Neural progenitor cell (in vitro differentiated cells): Measurements from ENCODE around the gene PIAS2. TPM values are rescaled to one million over a fixed set of nuclear protein-coding genes. Genes with fewer than 3 reads are reported as not detected.

Experiments used
- DNase-seq: peaks from one replicate; pipeline ENCODE4 v3.0.0-alpha.2; 2016; ENCODE audit warnings: low spot score
- H2AFZ ChIP-seq: fragments of 200-600 bp; sonication (generic); replicated peaks from 2 replicates; pipeline ENCODE4 v1.6.1; 2016; ENCODE audit warnings: antibody characterized with exemption
- H3F3A ChIP-seq: fragments of 200-600 bp; sonication (generic); 2 replicates; pipeline ENCODE4 v1.6.1; 2016; ENCODE audit warnings: antibody characterized with exemption, low read depth
- H3K27ac ChIP-seq: fragments of 200-600 bp; sonication (generic); 2 replicates; pipeline ENCODE4 v1.5.1; 2016; ENCODE audit warnings: mild to moderate bottlenecking
- H3K27me3 ChIP-seq: fragments of 200-600 bp; sonication (generic); 2 replicates; pipeline ENCODE4 v1.6.1; 2016; ENCODE audit warnings: mild to moderate bottlenecking, moderate library complexity
- H3K36me3 ChIP-seq: fragments of 200-600 bp; sonication (generic); 2 replicates; pipeline ENCODE4 v1.5.1; 2016
- H3K4me1 ChIP-seq: fragments of 200-600 bp; sonication (generic); 2 replicates; pipeline ENCODE4 v1.6.1; 2016; ENCODE audit warnings: mixed run types
- H3K4me2 ChIP-seq: fragments of 200-600 bp; sonication (generic); 2 replicates; pipeline ENCODE4 v1.6.1; 2016
- H3K4me3 ChIP-seq: fragments of 200-600 bp; sonication (generic); 2 replicates; pipeline ENCODE4 v1.5.1; 2016
- H3K79me2 ChIP-seq: fragments of 200-600 bp; sonication (generic); 2 replicates; pipeline ENCODE4 v1.6.1; 2016; ENCODE audit warnings: low read depth
- H3K9ac ChIP-seq: fragments of 200-600 bp; sonication (generic); 2 replicates; pipeline ENCODE4 v1.6.1; 2016
- H3K9me3 ChIP-seq: fragments of 200-600 bp; sonication (generic); 2 replicates; pipeline ENCODE4 v1.5.1; 2016; ENCODE audit warnings: low read depth
- H4K20me1 ChIP-seq: fragments of 200-600 bp; sonication (generic); 2 replicates; pipeline ENCODE4 v1.6.1; 2016; ENCODE audit warnings: low read depth
- H3K27ac Mint-ChIP-seq: 3 replicates; pipeline ENCODE4 v1.8.0; 2021; ENCODE audit warnings: mixed read lengths
- H3K27me3 Mint-ChIP-seq: 2 replicates; pipeline ENCODE4 v1.8.0; 2022; ENCODE audit warnings: low read depth, mild to moderate bottlenecking, inconsistent platforms, moderate library complexity, mixed read lengths; ENCODE audit not compliant: insufficient read depth
- H3K36me3 Mint-ChIP-seq: 3 replicates; pipeline ENCODE4 v1.8.0; 2021; ENCODE audit warnings: mixed read lengths
- H3K4me1 Mint-ChIP-seq: 3 replicates; pipeline ENCODE4 v1.8.0; 2021; ENCODE audit warnings: mixed read lengths
- H3K4me3 Mint-ChIP-seq: 3 replicates; pipeline ENCODE4 v1.8.0; 2021; ENCODE audit warnings: mild to moderate bottlenecking, moderate library complexity, mixed read lengths
- H3K9me3 Mint-ChIP-seq: 3 replicates; pipeline ENCODE4 v1.8.0; 2020; ENCODE audit warnings: mixed read lengths
- EZH2 ChIP-seq: fragments of 200-600 bp; sonication (generic); IDR thresholded peaks from 2 replicates; pipeline ENCODE4 v1.6.1; 2017; ENCODE audit warnings: antibody characterized with exemption, mild to moderate bottlenecking, moderate library complexity
- EZH2phosphoT487 ChIP-seq: fragments of 200-600 bp; sonication (generic); IDR thresholded peaks from 2 replicates; pipeline ENCODE4 v1.6.1; 2017; ENCODE audit warnings: antibody characterized with exemption
- total RNA-seq: library from RNA; depleted of rRNA; stranded (reverse); fragments of >200 nt; gene quantifications from 2 replicates; pipeline ENCODE4 v1.2.3, GENCODE V29; 2015; ENCODE audit warnings: low replicate concordance
- TF ChIP-seq, protein P1 (sequence below): fragments of 200-600 bp; sonication (generic); IDR thresholded peaks from 2 replicates; pipeline ENCODE4 v1.5.1; 2017; ENCODE audit warnings: antibody characterized with exemption, mild to moderate bottlenecking

PIAS2 gene
- total RNA-seq, 1 donor from 2014 or later, result 39.4 TPM

DNA sequence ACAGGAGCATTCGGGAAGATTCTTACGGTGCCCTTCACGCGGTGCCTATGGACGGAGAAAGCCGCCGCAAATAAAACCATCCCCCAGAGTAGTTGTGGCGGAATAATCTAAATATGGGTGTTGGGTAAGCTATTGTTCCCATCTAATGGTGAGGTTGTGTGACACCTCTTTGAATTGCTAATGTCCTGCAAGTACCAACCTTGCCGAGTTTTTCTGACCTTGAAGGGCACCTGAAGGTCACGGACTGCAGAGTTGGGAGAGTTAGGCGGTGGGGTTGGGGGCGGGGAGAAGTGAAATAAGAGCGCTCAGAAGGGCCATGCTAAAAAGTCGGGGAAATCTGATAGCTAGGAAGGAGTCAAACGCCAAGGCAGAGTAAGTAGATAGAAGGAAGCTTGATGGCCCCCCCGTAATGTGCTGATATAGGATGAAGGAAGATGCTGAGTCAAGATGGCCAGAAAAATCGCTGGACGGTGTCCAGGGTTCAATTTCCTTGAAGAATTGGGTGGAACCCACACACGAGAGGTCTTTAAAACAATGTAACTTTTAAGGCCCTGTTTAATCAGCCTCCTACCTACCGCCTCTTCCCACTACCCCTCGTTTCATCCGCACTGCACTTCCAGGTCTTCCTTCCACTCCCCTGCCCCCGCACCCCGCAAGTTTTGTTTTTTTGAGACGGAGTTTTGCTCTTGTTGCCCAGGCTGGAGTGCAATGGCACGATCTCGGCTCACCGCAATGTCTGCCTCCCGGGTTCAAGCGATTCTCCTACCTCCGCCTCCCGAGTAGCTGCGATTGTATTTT lies 695 bp upstream of the PIAS2 start:
- Mint-ChIP-seq H3K27me3 (peaks cover 6% of the 10 kb centered on the region), H3K4me3 (peak overlapping the region; percentile 90), H3K4me1 (peaks cover 41% of the 10 kb centered on the region), H3K36me3 (peaks cover 2% of the 10 kb centered on the region), H3K9me3 (no peaks in the 10 kb centered on the region), H3K27ac (peak overlapping the region; percentile 47)
- peak overlapping the region; percentile 99 for H2AFZ ChIP-seq
- H3K4me1 ChIP-seq, result peaks cover 27% of the 10 kb centered on the region
- no peaks in the 10 kb centered on the region for H3K27me3 ChIP-seq
- H3K4me3 ChIP-seq, result peak overlapping the region; percentile 85
- H3K9me3 ChIP-seq, result no peaks in the 10 kb centered on the region
- H4K20me1 ChIP-seq, result peaks cover 34% of the 10 kb centered on the region
- no peak overlapping the region for H3K27ac ChIP-seq
- no peak overlapping the region for H3K9ac ChIP-seq
- TF ChIP-seq EZH2phosphoT487 (no peak), EZH2 (peak; percentile 34)
- TF ChIP-seq, protein P1, sequence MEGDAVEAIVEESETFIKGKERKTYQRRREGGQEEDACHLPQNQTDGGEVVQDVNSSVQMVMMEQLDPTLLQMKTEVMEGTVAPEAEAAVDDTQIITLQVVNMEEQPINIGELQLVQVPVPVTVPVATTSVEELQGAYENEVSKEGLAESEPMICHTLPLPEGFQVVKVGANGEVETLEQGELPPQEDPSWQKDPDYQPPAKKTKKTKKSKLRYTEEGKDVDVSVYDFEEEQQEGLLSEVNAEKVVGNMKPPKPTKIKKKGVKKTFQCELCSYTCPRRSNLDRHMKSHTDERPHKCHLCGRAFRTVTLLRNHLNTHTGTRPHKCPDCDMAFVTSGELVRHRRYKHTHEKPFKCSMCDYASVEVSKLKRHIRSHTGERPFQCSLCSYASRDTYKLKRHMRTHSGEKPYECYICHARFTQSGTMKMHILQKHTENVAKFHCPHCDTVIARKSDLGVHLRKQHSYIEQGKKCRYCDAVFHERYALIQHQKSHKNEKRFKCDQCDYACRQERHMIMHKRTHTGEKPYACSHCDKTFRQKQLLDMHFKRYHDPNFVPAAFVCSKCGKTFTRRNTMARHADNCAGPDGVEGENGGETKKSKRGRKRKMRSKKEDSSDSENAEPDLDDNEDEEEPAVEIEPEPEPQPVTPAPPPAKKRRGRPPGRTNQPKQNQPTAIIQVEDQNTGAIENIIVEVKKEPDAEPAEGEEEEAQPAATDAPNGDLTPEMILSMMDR, result no peak
- DNase-seq, result peak; percentile 48
- peaks cover 13% of the 10 kb centered on the region for H3F3A ChIP-seq
- H3K79me2 ChIP-seq, result peaks cover 39% of the 10 kb centered on the region
- H3K36me3 ChIP-seq, result no peaks in the 10 kb centered on the region
- peak overlapping the region; percentile 92 for H3K4me2 ChIP-seq

DNA sequence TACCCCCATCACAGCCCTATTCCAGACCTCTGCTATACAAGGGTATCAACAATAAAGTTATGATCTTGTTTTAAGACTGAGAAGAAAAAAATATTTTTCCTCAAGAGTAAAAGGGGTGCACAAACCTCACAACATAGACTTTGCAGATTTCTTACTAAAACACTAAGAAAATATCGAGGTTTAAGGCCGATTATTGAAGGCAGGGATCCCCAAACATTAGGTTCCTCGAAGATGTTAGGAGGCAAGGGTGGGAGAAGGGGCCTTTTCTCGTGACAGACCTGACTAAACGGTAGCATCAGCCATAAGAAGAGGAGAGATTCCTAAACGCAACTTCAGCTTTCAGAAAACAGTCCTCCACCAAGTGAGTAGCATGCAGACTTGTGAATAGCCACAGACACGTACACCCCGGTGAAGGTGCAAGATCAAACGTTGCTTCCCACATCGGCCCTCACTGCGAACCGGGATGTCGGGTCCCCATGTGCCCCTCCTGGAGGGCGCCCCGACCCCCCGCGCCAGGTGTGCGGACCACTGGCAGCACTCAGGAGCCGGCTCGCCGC lies 678 bp downstream of the PIAS2 start:
- H3K4me1 ChIP-seq, result peaks cover 27% of the 10 kb centered on the region
- H3K4me1 Mint-ChIP-seq, result peaks cover 41% of the 10 kb centered on the region
- H3K4me3 ChIP-seq, result peak overlapping the region; percentile 85
- H3K4me3 Mint-ChIP-seq, result peak overlapping the region; percentile 96
- no peak overlapping the region for H3K9ac ChIP-seq
- H3K9me3 Mint-ChIP-seq, result no peaks in the 10 kb centered on the region
- TF ChIP-seq, protein P1, result no peak
- no peak for TF ChIP-seq EZH2phosphoT487
- H3K9me3 ChIP-seq, result no peaks in the 10 kb centered on the region
- peaks cover 13% of the 10 kb centered on the region for H3F3A ChIP-seq
- H3K36me3 ChIP-seq, result no peaks in the 10 kb centered on the region
- peak overlapping the region; percentile 86 for H2AFZ ChIP-seq
- peak overlapping the region; percentile 92 for H3K4me2 ChIP-seq
- H3K27ac ChIP-seq, result no peak overlapping the region
- peak overlapping the region; percentile 93 for H3K27ac Mint-ChIP-seq
- H3K27me3 Mint-ChIP-seq, result peaks cover 6% of the 10 kb centered on the region
- DNase-seq, result no peak
- H3K36me3 Mint-ChIP-seq, result peaks cover 2% of the 10 kb centered on the region
- no peaks in the 10 kb centered on the region for H3K27me3 ChIP-seq
- H4K20me1 ChIP-seq, result peaks cover 39% of the 10 kb centered on the region
- peaks cover 52% of the 10 kb centered on the region for H3K79me2 ChIP-seq

DNA sequence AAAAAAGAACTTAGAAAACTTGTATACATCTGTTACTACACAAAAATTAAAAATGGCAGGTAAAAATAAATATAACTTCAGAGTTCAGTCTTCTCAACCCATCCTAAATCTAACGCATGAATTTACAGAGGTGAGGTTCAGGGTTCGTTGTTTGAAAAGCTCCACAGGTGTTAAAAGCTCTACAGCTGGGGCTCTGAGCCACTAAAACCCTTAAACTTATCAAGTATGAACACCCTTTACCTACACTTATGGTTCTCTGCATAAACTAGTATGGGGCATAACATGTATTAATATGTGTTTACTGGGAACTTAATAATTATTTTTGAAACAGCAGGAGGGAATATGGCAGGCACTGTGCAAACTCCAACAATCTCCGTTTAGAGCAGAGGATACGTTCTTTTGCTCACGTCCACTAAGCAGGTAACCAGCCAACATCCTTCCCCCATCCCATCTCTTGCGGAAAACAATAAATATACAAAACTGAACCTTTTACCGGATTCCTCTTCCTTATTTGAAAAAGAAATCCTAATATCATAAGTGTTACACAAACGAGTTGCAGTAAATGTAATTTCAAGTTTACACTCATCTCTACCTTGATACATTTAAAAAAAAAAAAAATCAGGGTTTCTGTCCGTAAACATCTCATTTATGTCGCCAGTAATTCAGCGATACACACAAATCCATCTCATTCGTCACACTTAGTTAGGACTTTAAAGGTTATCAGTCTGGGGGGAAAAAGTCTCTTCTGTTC lies 1.3 kb downstream of the PIAS2 start:
- DNase-seq, result no peak
- peaks cover 13% of the 10 kb centered on the region for H3F3A ChIP-seq
- H3K4me2 ChIP-seq, result peak overlapping the region; percentile 92
- Mint-ChIP-seq H3K4me3 (peak overlapping the region; percentile 96), H3K27me3 (peaks cover 5% of the 10 kb centered on the region), H3K36me3 (peaks cover 2% of the 10 kb centered on the region), H3K4me1 (peaks cover 41% of the 10 kb centered on the region), H3K27ac (no peak overlapping the region), H3K9me3 (no peaks in the 10 kb centered on the region)
- H3K9me3 ChIP-seq, result no peaks in the 10 kb centered on the region
- no peak overlapping the region for H3K9ac ChIP-seq
- peak overlapping the region; percentile 85 for H3K4me3 ChIP-seq
- peaks cover 27% of the 10 kb centered on the region for H3K4me1 ChIP-seq
- TF ChIP-seq, protein P1, result no peak
- no peak for TF ChIP-seq EZH2
- no peak for TF ChIP-seq EZH2phosphoT487
- no peak overlapping the region for H2AFZ ChIP-seq
- H3K36me3 ChIP-seq, result no peaks in the 10 kb centered on the region
- no peaks in the 10 kb centered on the region for H3K27me3 ChIP-seq
- H3K79me2 ChIP-seq, result peaks cover 59% of the 10 kb centered on the region
- no peak overlapping the region for H3K27ac ChIP-seq
- H4K20me1 ChIP-seq, result peaks cover 39% of the 10 kb centered on the region
